ENCODE measurements around the gene MTARC1. TPM values are rescaled to one million over a fixed set of nuclear protein-coding genes. Genes with fewer than 3 reads are reported as not detected.
A peak's percentile ranks its signal among the peaks of the same experiment; 100 is the strongest.

The MTARC1 gene
- total and polyA plus RNA-seq, 9 of the 15 experiments (the other 6 are each of a cell fraction or from before 2014, with no cell fraction given) = 0.07 to 0.14 (median 0.11) TPM; not detected in 6

DNA sequence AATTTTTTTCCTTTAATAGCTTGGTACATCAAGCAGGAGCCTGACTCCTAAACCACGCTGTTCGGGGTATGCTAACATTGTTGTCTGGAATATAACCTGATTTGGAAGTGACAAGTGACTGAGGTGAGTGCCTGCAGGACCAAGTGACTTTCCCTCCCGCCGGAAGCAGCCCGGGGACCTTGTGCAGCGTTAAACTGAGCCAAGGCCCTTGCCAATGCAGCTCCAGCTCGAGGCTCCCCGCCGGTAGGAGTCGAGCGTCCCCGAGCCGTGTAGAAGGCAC is 716 bp upstream of the MTARC1 start:
- POLR2A ChIA-PET = no interaction called here
- DNase-seq (ENCODE audit: extremely low read depth in 1 of 4, low spot score in 3 of 4) (no peak), FAIRE-seq (no peak), ATAC-seq (peak; percentile 38; the same call in 2 of the 3 replicates)
- TF ChIP-seq ZNF75A (CRISPR knock-in tag; IDR thresholded peaks at IDR 0.05) (no peak), TGIF2 (CRISPR knock-in tag; IDR thresholded peaks at IDR 0.05) (no peak), RAD21 (CRISPR knock-in tag; conservative IDR thresholded peaks at IDR 0.05 in 1 of 2, IDR thresholded peaks at IDR 0.05 in 1 of 2) (no peak)
- TF ChIP-seq, protein P1, sequence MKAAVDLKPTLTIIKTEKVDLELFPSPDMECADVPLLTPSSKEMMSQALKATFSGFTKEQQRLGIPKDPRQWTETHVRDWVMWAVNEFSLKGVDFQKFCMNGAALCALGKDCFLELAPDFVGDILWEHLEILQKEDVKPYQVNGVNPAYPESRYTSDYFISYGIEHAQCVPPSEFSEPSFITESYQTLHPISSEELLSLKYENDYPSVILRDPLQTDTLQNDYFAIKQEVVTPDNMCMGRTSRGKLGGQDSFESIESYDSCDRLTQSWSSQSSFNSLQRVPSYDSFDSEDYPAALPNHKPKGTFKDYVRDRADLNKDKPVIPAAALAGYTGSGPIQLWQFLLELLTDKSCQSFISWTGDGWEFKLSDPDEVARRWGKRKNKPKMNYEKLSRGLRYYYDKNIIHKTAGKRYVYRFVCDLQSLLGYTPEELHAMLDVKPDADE (conservative IDR thresholded peaks at IDR 0.05; ENCODE audit: control insufficient read depth, low read depth, low read length) = no peak
- TF ChIP-seq, protein P2, sequence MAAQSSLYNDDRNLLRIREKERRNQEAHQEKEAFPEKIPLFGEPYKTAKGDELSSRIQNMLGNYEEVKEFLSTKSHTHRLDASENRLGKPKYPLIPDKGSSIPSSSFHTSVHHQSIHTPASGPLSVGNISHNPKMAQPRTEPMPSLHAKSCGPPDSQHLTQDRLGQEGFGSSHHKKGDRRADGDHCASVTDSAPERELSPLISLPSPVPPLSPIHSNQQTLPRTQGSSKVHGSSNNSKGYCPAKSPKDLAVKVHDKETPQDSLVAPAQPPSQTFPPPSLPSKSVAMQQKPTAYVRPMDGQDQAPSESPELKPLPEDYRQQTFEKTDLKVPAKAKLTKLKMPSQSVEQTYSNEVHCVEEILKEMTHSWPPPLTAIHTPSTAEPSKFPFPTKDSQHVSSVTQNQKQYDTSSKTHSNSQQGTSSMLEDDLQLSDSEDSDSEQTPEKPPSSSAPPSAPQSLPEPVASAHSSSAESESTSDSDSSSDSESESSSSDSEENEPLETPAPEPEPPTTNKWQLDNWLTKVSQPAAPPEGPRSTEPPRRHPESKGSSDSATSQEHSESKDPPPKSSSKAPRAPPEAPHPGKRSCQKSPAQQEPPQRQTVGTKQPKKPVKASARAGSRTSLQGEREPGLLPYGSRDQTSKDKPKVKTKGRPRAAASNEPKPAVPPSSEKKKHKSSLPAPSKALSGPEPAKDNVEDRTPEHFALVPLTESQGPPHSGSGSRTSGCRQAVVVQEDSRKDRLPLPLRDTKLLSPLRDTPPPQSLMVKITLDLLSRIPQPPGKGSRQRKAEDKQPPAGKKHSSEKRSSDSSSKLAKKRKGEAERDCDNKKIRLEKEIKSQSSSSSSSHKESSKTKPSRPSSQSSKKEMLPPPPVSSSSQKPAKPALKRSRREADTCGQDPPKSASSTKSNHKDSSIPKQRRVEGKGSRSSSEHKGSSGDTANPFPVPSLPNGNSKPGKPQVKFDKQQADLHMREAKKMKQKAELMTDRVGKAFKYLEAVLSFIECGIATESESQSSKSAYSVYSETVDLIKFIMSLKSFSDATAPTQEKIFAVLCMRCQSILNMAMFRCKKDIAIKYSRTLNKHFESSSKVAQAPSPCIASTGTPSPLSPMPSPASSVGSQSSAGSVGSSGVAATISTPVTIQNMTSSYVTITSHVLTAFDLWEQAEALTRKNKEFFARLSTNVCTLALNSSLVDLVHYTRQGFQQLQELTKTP (IDR thresholded peaks at IDR 0.05; ENCODE audit: low read depth in 1 of 2, partially characterized antibody in 2 of 2) = no peak
- CTCF ChIA-PET (ENCODE audit: low intra/inter-chr PET ratio) = no interaction called here
- no peaks in the 10 kb centered on the region for H3K79me2 ChIP-seq (ENCODE audit: control insufficient read depth, insufficient read depth, low read length)
- H3K9me3 ChIP-seq (replicated peaks; ENCODE audit: control insufficient read depth, insufficient read depth, low read depth, low read length) = no peaks in the 10 kb centered on the region
- intact Hi-C loops (cut with micrococcal nuclease) = no loop called here
- H2AFZ ChIP-seq (ENCODE audit: low read depth, low read length) = no peak overlapping the region
- H3K36me3 ChIP-seq (ENCODE audit: control insufficient read depth, insufficient read depth, low read length) = no peaks in the 10 kb centered on the region
- no peaks in the 10 kb centered on the region for H3K9me1 ChIP-seq (ENCODE audit: control insufficient read depth, insufficient read depth, low read length)
- no peak overlapping the region for H3K27ac ChIP-seq (ENCODE audit: extremely low read depth, low read depth, low read length)
- in situ Hi-C loops (cut with MboI) = no loop called here
- H3K4me2 ChIP-seq (ENCODE audit: insufficient read depth, low read length) = no peak overlapping the region
- no peaks in the 10 kb centered on the region for H4K20me1 ChIP-seq (replicated peaks; ENCODE audit: control insufficient read depth, insufficient read depth, low read length)
- peaks cover 0 to 7% of the 10 kb centered on the region in 2 experiments; a peak in 1 of 5 replicates for H3K4me1 ChIP-seq (replicated peaks in 1 of 2; ENCODE audit: control insufficient read depth in 2 of 2, insufficient read depth in 2 of 2, low read length in 2 of 2)
- no TSS peak for BruUV-seq (replicated peaks)
- H3K4me3 ChIP-seq = no peak overlapping the region
- 2% methylated on average over 13 of the region's 13 CpGs for WGBS (ENCODE audit: insufficient coverage, low coverage, missing lambda C conversion rate)
- peaks cover 2 to 30% of the 10 kb centered on the region in 2 experiments; a peak in 3 of 5 replicates for H3K27me3 ChIP-seq (ENCODE audit: control insufficient read depth in 2 of 2, insufficient read depth in 2 of 2, low read length in 2 of 2)
- H3K9ac ChIP-seq (ENCODE audit: insufficient read depth in 1 of 2, low read depth in 2 of 2, low read length in 2 of 2) = no peak overlapping the region
